HepG2 (cell line): ENCODE measurements around the gene CCR5AS.

Experiments used
- MXI1 ChIP-seq: IDR thresholded peaks from 3 replicates; pipeline ENCODE4 v1.6.1; 2012; ENCODE audit warnings: low read depth, low read length, inconsistent platforms, borderline replicate concordance
- ZNF124 ChIP-seq: sonication (generic); formaldehyde crosslinking; IDR thresholded peaks from 2 replicates; pipeline ENCODE4 v1.4.0; 2020; ENCODE audit warnings: missing genetic modification reagents
- TF ChIP-seq, protein P1 (sequence below): sonication (generic); formaldehyde crosslinking; IDR thresholded peaks from 2 replicates; pipeline ENCODE4 v1.5.0; 2020; ENCODE audit warnings: mild to moderate bottlenecking, missing genetic modification reagents, moderate library complexity
- TF ChIP-seq, protein P2 (sequence below): sonication (generic); formaldehyde crosslinking; conservative IDR thresholded peaks from 2 replicates; pipeline ENCODE4 v1.4.0; 2020; ENCODE audit warnings: missing genetic modification reagents
- TF ChIP-seq, protein P3 (sequence below), 2 experiments: fragments of 450-650 bp in 1 of 2; sonication (generic) in 1 of 2; formaldehyde crosslinking in 1 of 2; IDR thresholded peaks; 2 replicates each; pipeline versions ENCODE4 v1.6.1 to v1.8.0; 2016 to 2022; ENCODE audit warnings: antibody characterized with exemption in 1 of 2, mild to moderate bottlenecking in 1 of 2, missing genetic modification reagents in 1 of 2

DNA sequence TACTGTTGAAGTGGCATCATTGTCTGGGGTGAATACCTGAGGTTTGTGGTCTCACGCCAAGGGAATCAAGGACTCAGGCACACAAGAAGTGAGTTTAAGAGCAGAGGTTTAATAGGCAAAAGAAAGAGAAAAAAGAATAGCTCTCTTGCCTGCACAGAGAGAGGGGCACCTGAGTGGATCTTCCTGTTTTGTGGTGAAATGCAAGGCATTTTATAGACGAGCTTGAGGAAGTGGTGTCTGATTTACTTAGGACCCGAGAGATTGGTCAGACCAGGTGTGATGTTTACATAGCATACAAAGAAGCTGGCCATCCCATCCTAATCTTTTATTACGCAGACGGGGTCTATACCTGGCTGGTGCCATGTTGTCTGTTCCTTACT is 22.9 kb downstream of the CCR5AS start:
- TF ChIP-seq MXI1 = no peak
- TF ChIP-seq, protein P1, sequence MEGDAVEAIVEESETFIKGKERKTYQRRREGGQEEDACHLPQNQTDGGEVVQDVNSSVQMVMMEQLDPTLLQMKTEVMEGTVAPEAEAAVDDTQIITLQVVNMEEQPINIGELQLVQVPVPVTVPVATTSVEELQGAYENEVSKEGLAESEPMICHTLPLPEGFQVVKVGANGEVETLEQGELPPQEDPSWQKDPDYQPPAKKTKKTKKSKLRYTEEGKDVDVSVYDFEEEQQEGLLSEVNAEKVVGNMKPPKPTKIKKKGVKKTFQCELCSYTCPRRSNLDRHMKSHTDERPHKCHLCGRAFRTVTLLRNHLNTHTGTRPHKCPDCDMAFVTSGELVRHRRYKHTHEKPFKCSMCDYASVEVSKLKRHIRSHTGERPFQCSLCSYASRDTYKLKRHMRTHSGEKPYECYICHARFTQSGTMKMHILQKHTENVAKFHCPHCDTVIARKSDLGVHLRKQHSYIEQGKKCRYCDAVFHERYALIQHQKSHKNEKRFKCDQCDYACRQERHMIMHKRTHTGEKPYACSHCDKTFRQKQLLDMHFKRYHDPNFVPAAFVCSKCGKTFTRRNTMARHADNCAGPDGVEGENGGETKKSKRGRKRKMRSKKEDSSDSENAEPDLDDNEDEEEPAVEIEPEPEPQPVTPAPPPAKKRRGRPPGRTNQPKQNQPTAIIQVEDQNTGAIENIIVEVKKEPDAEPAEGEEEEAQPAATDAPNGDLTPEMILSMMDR (CRISPR knock-in tag) = no peak
- no peak for TF ChIP-seq ZNF124 (CRISPR knock-in tag)
- TF ChIP-seq, protein P2, sequence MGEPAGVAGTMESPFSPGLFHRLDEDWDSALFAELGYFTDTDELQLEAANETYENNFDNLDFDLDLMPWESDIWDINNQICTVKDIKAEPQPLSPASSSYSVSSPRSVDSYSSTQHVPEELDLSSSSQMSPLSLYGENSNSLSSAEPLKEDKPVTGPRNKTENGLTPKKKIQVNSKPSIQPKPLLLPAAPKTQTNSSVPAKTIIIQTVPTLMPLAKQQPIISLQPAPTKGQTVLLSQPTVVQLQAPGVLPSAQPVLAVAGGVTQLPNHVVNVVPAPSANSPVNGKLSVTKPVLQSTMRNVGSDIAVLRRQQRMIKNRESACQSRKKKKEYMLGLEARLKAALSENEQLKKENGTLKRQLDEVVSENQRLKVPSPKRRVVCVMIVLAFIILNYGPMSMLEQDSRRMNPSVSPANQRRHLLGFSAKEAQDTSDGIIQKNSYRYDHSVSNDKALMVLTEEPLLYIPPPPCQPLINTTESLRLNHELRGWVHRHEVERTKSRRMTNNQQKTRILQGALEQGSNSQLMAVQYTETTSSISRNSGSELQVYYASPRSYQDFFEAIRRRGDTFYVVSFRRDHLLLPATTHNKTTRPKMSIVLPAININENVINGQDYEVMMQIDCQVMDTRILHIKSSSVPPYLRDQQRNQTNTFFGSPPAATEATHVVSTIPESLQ (CRISPR knock-in tag) = no peak
- TF ChIP-seq, protein P3, sequence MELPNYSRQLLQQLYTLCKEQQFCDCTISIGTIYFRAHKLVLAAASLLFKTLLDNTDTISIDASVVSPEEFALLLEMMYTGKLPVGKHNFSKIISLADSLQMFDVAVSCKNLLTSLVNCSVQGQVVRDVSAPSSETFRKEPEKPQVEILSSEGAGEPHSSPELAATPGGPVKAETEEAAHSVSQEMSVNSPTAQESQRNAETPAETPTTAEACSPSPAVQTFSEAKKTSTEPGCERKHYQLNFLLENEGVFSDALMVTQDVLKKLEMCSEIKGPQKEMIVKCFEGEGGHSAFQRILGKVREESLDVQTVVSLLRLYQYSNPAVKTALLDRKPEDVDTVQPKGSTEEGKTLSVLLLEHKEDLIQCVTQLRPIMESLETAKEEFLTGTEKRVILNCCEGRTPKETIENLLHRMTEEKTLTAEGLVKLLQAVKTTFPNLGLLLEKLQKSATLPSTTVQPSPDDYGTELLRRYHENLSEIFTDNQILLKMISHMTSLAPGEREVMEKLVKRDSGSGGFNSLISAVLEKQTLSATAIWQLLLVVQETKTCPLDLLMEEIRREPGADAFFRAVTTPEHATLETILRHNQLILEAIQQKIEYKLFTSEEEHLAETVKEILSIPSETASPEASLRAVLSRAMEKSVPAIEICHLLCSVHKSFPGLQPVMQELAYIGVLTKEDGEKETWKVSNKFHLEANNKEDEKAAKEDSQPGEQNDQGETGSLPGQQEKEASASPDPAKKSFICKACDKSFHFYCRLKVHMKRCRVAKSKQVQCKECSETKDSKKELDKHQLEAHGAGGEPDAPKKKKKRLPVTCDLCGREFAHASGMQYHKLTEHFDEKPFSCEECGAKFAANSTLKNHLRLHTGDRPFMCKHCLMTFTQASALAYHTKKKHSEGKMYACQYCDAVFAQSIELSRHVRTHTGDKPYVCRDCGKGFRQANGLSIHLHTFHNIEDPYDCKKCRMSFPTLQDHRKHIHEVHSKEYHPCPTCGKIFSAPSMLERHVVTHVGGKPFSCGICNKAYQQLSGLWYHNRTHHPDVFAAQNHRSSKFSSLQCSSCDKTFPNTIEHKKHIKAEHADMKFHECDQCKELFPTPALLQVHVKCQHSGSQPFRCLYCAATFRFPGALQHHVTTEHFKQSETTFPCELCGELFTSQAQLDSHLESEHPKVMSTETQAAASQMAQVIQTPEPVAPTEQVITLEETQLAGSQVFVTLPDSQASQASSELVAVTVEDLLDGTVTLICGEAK (IDR thresholded peaks at IDR 0.05) = no peak
- TF ChIP-seq, protein P3 (CRISPR knock-in tag; IDR thresholded peaks at IDR 0.05) = no peak
